Measurements from ENCODE around the gene CEND1.

- no peak for TF ChIP-seq CTCF (IDR thresholded peaks at IDR 0.05; ENCODE audit: poor library complexity)
- no peak for TF ChIP-seq EZH2 (IDR thresholded peaks at IDR 0.05; ENCODE audit: borderline replicate concordance)
These were observed 35.7 kb upstream of the CEND1 start for GRCh38 chr11:825366-826226.

Measured in hepatocyte (in vitro differentiated cells).